ENCODE data around the gene BCL6B.
A peak's percentile ranks its signal among the peaks of the same experiment; 100 is the strongest.
"Not testable (repeated sequence)": the region's sequence is repeated elsewhere in the genome, so short reads cannot be mapped to it uniquely, and the experiment has no call there.

BCL6B gene

GRCh38 chr17:7029096-7029495 is 6.2 kb downstream of the BCL6B start:
- no peak for DNase-seq (ENCODE audit: low spot score)

GRCh38 chr17:7029659-7030058 is 6.8 kb downstream of the BCL6B start:
- DNase-seq (ENCODE audit: low spot score), result no peak

- no peak for DNase-seq (ENCODE audit: low spot score)
Measured at GRCh38 chr17:7034955-7035590, 12.2 kb downstream of the BCL6B start.

GRCh38 chr17:7035591-7036368 is 12.9 kb downstream of the BCL6B start, which contains the start of gene SLC16A13:
Gene SLC16A13 (plus strand): TSS chr17:7036015. CDS start chr17:7036383, 368 bp downstream.
- peak; percentile 92 for DNase-seq (ENCODE audit: low spot score)

GRCh38 chr17:7038025-7038862 is 15.4 kb downstream of the BCL6B start:
- DNase-seq (ENCODE audit: low spot score), result no peak

- DNase-seq (ENCODE audit: low spot score), result no peak
Measured at GRCh38 chr17:7039832-7040231, 17.0 kb downstream of the BCL6B start.

GRCh38 chr17:7041607-7042500 is 19.0 kb downstream of the BCL6B start:
- no peak for DNase-seq (ENCODE audit: low spot score)

- DNase-seq (ENCODE audit: low spot score), result no peak
Measured at GRCh38 chr17:7042501-7043181, 19.8 kb downstream of the BCL6B start.

GRCh38 chr17:7043182-7043496 is 20.3 kb downstream of the BCL6B start:
- no peak for DNase-seq (ENCODE audit: low spot score)

GRCh38 chr17:7043497-7044198 is 20.8 kb downstream of the BCL6B start, which contains the start of gene SLC16A11:
Gene SLC16A11 (minus strand): TSS chr17:7044092. CDS start chr17:7043513, 579 bp downstream.
- no peak for DNase-seq (ENCODE audit: low spot score)

- peak; percentile 69 for DNase-seq (ENCODE audit: low spot score)
Measured at GRCh38 chr17:7045492-7046126, 22.8 kb downstream of the BCL6B start.

- no peak for DNase-seq (ENCODE audit: low spot score)
Measured at GRCh38 chr17:7046127-7046724, 23.4 kb downstream of the BCL6B start.

GRCh38 chr17:7046725-7047397 is 24.0 kb downstream of the BCL6B start:
- peak; percentile 42 for DNase-seq (ENCODE audit: low spot score)

- no peak for DNase-seq (ENCODE audit: low spot score)
Measured at GRCh38 chr17:7047566-7047965, 24.7 kb downstream of the BCL6B start.

GRCh38 chr17:7048968-7049367 is 26.1 kb downstream of the BCL6B start:
- DNase-seq (ENCODE audit: low spot score), result no peak

- not testable (repeated sequence) for DNase-seq (ENCODE audit: low spot score)
Measured at GRCh38 chr17:7050583-7050982, 27.7 kb downstream of the BCL6B start.

- DNase-seq (ENCODE audit: low spot score), result no peak
Measured at GRCh38 chr17:7056386-7056785, 33.5 kb downstream of the BCL6B start.

GRCh38 chr17:7058831-7059447 is 36.1 kb downstream of the BCL6B start:
- DNase-seq (ENCODE audit: low spot score), result no peak

All from NAMALWA (cell line).